Upper lobe of left lung (tissue), 4 donors: ENCODE data around the gene WDR93.

Experiments used
- EP300 ChIP-seq, 4 donors: sonication (generic); formaldehyde crosslinking; IDR thresholded peaks; one replicate each; pipeline ENCODE4 v1.5.1; 2017; ENCODE audit warnings: antibody characterized with exemption in 4 of 4, control low read depth in 2 of 4
- POLR2A ChIP-seq, 4 donors: fragments of 450-650 bp; IDR thresholded peaks; one replicate each; pipeline ENCODE4 v1.5.1; 2016 to 2017; ENCODE audit warnings: antibody characterized with exemption in 4 of 4, mild to moderate bottlenecking in 2 of 4
- POLR2AphosphoS5 ChIP-seq, 2 donors: sonication (generic); formaldehyde crosslinking; IDR thresholded peaks; one replicate each; pipeline ENCODE4 v1.5.1; 2017; ENCODE audit warnings: antibody characterized with exemption in 2 of 2
- TF ChIP-seq, protein P1 (sequence below), 6 experiments: fragments of 450-650 bp in 4 of 6; fragments of 200-600 bp in 2 of 6; sonication (generic) in 2 of 6; IDR thresholded peaks; one replicate each; pipeline ENCODE4 v1.5.1; 2016 to 2019; ENCODE audit warnings: antibody characterized with exemption in 6 of 6

DNA sequence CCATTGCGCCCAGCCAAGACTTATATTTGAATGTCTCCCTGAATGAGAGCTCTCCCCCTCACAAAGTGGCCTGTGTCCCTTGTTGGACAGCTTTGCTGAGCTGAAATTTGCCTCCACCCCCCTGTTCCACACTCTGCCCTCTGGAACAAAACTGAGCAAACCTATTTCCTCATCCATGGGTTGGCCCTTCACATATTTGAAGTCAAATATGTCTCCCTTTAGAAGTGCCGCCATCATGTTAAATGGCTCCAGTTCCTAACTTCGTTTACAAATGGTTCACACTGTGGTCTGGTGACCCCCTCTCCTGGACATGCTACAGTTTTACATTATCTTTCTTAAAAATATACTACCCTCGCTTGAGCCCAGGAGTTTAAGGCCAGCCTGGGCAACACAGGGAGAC lies 16.1 kb upstream of the WDR93 start:
- TF ChIP-seq, protein P1, sequence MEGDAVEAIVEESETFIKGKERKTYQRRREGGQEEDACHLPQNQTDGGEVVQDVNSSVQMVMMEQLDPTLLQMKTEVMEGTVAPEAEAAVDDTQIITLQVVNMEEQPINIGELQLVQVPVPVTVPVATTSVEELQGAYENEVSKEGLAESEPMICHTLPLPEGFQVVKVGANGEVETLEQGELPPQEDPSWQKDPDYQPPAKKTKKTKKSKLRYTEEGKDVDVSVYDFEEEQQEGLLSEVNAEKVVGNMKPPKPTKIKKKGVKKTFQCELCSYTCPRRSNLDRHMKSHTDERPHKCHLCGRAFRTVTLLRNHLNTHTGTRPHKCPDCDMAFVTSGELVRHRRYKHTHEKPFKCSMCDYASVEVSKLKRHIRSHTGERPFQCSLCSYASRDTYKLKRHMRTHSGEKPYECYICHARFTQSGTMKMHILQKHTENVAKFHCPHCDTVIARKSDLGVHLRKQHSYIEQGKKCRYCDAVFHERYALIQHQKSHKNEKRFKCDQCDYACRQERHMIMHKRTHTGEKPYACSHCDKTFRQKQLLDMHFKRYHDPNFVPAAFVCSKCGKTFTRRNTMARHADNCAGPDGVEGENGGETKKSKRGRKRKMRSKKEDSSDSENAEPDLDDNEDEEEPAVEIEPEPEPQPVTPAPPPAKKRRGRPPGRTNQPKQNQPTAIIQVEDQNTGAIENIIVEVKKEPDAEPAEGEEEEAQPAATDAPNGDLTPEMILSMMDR (IDR thresholded peaks at IDR 0.05), result no peak
- no peak for TF ChIP-seq POLR2A (IDR thresholded peaks at IDR 0.05)
- no peak for TF ChIP-seq EP300 (IDR thresholded peaks at IDR 0.05)
- no peak for TF ChIP-seq POLR2AphosphoS5 (IDR thresholded peaks at IDR 0.05)
